HG02970 (cell line): ENCODE measurements around the gene LEFTY2.
"Not testable (repeated sequence)": the region's sequence is repeated elsewhere in the genome, so short reads cannot be mapped to it uniquely, and the experiment has no call there.

Experiments used
- ATAC-seq: cut with Tn5 transposase; IDR thresholded peaks from one replicate; pipeline ENCODE4 v1.9.1; 2021; ENCODE audit warnings: mild to moderate bottlenecking, moderate library complexity, moderate number of reproducible peaks; ENCODE audit not compliant: unreplicated experiment, low FRiP score

The LEFTY2 gene

GRCh38 chr1:225941187-225941941 is at the start of gene LEFTY2:
Gene LEFTY2, minus strand, starts transcription at chr1:225941220. Its CDS starts 80 bp downstream, at chr1:225941140.
- ATAC-seq: no peak

GRCh38 chr1:225987491-225988316 is 46.7 kb upstream of the LEFTY2 start:
- ATAC-seq: no peak

- ATAC-seq: no peak
These were observed 40.7 kb upstream of the LEFTY2 start for GRCh38 chr1:225981714-225982113.

GRCh38 chr1:225980005-225980836 is 39.2 kb upstream of the LEFTY2 start:
- ATAC-seq: no peak

- ATAC-seq: no peak
These were observed 38.4 kb upstream of the LEFTY2 start for GRCh38 chr1:225979421-225979820.

- ATAC-seq: no peak
These were observed 37.1 kb upstream of the LEFTY2 start for GRCh38 chr1:225977937-225978748.

- not testable (repeated sequence) for ATAC-seq
These were observed 34.1 kb upstream of the LEFTY2 start for GRCh38 chr1:225975146-225975545.

- no peak for ATAC-seq
These were observed 33.4 kb upstream of the LEFTY2 start for GRCh38 chr1:225974454-225974853.

GRCh38 chr1:225973158-225973557 is 32.1 kb upstream of the LEFTY2 start:
- ATAC-seq: no peak

GRCh38 chr1:225972344-225973152 is 31.5 kb upstream of the LEFTY2 start:
- ATAC-seq: no peak

GRCh38 chr1:225970592-225971157 is 29.7 kb upstream of the LEFTY2 start:
- ATAC-seq: not testable (repeated sequence)

- ATAC-seq: not testable (repeated sequence)
These were observed 28.7 kb upstream of the LEFTY2 start for GRCh38 chr1:225969751-225970150.

- ATAC-seq: no peak
These were observed 24.2 kb upstream of the LEFTY2 start for GRCh38 chr1:225965231-225965630.

- no peak for ATAC-seq
These were observed 22.9 kb upstream of the LEFTY2 start for GRCh38 chr1:225963735-225964530.

- no peak for ATAC-seq
These were observed 21.5 kb upstream of the LEFTY2 start for GRCh38 chr1:225962440-225962975.

- ATAC-seq: no peak
These were observed 20.8 kb upstream of the LEFTY2 start for GRCh38 chr1:225961659-225962439.

GRCh38 chr1:225958041-225958440 is 17.0 kb upstream of the LEFTY2 start:
- no peak for ATAC-seq
